HG02981 (cell line): Measurements from ENCODE around the gene GRID2.

Experiments
- ATAC-seq: cut with Tn5 transposase; IDR thresholded peaks from one replicate; pipeline ENCODE4 v1.9.1; 2021; ENCODE audit warnings: mild to moderate bottlenecking, moderate library complexity; ENCODE audit not compliant: unreplicated experiment

GRID2 gene

GRCh38 chr4:93373893-93374860 lies 1070.4 kb downstream of the GRID2 start:
- no peak for ATAC-seq

GRCh38 chr4:93384241-93384640 lies 1080.5 kb downstream of the GRID2 start:
- ATAC-seq: no peak

- no peak for ATAC-seq
Observed at GRCh38 chr4:93384887-93385286, 1081.1 kb downstream of the GRID2 start.

GRCh38 chr4:93394545-93395081 lies 1090.8 kb downstream of the GRID2 start:
- no peak for ATAC-seq

- ATAC-seq: no peak
Observed at GRCh38 chr4:93396272-93396671, 1092.5 kb downstream of the GRID2 start.

- ATAC-seq: no peak
Observed at GRCh38 chr4:93403571-93403970, 1099.8 kb downstream of the GRID2 start.

GRCh38 chr4:93407493-93408275 lies 1103.9 kb downstream of the GRID2 start:
- ATAC-seq: no peak

GRCh38 chr4:93409035-93409434 lies 1105.3 kb downstream of the GRID2 start:
- no peak for ATAC-seq

- no peak for ATAC-seq
Observed at GRCh38 chr4:93414041-93414550, 1110.3 kb downstream of the GRID2 start.

GRCh38 chr4:93416344-93417128 lies 1112.8 kb downstream of the GRID2 start:
- no peak for ATAC-seq

- no peak for ATAC-seq
Observed at GRCh38 chr4:93431371-93431770, 1127.6 kb downstream of the GRID2 start.

GRCh38 chr4:93433840-93434239 lies 1130.1 kb downstream of the GRID2 start:
- ATAC-seq: no peak

GRCh38 chr4:93436000-93436626 lies 1132.3 kb downstream of the GRID2 start:
- ATAC-seq: no peak

GRCh38 chr4:93437991-93438390 lies 1134.2 kb downstream of the GRID2 start:
- ATAC-seq: no peak

GRCh38 chr4:93444860-93445259 lies 1141.1 kb downstream of the GRID2 start:
- no peak for ATAC-seq

- no peak for ATAC-seq
Observed at GRCh38 chr4:93446038-93446437, 1142.3 kb downstream of the GRID2 start.

- no peak for ATAC-seq
Observed at GRCh38 chr4:93448691-93449293, 1145.0 kb downstream of the GRID2 start.

- no peak for ATAC-seq
Observed at GRCh38 chr4:93451954-93452353, 1148.2 kb downstream of the GRID2 start.

GRCh38 chr4:93461541-93461940 lies 1157.8 kb downstream of the GRID2 start:
- ATAC-seq: no peak

GRCh38 chr4:93466446-93466845 lies 1162.7 kb downstream of the GRID2 start:
- ATAC-seq: no peak
